ENCODE measurements around the gene KIRREL3.

DNA sequence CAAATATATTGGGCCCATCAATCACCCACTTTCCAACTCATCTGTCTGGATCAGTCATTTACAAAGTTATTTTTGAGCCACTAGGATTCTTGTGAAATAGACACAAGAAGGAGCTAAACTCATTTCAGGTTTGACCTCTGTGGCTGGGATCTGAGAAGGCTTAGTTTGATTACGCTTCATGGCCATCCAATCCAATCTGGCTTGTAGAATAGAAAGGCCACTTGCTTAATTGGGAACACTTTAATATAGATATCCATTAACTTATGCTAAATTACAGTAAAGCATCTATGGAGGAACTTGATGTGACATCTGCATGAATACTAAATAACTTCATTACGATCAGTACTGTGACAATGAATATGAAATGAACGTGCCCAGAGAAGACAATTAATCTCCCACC lies 360.9 kb downstream of the KIRREL3 start:
- TF ChIP-seq, protein P1, sequence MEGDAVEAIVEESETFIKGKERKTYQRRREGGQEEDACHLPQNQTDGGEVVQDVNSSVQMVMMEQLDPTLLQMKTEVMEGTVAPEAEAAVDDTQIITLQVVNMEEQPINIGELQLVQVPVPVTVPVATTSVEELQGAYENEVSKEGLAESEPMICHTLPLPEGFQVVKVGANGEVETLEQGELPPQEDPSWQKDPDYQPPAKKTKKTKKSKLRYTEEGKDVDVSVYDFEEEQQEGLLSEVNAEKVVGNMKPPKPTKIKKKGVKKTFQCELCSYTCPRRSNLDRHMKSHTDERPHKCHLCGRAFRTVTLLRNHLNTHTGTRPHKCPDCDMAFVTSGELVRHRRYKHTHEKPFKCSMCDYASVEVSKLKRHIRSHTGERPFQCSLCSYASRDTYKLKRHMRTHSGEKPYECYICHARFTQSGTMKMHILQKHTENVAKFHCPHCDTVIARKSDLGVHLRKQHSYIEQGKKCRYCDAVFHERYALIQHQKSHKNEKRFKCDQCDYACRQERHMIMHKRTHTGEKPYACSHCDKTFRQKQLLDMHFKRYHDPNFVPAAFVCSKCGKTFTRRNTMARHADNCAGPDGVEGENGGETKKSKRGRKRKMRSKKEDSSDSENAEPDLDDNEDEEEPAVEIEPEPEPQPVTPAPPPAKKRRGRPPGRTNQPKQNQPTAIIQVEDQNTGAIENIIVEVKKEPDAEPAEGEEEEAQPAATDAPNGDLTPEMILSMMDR (IDR thresholded peaks at IDR 0.05 in 8 of 11, conservative IDR thresholded peaks at IDR 0.05 in 3 of 11), result no peak
- no peak for TF ChIP-seq POLR2AphosphoS5 (IDR thresholded peaks at IDR 0.05)
